Activated T-helper 17 cell treated with anti-CD3 and anti-CD28 coated beads, Interleukin-2, amount 50 U/mL, for 72 hours (primary cell): ENCODE results near the gene HOXB13. TPM values are rescaled to one million over a fixed set of nuclear protein-coding genes. Genes with fewer than 3 reads are reported as not detected.
A peak's percentile ranks its signal among the peaks of the same experiment; 100 is the strongest.

Experiments used
- ATAC-seq: fragments of 150-1000 bp; cut with Tn5 transposase; replicated peaks from 2 replicates; pipeline ENCODE4 v1.10.0; 2021; ENCODE audit warnings: mild to moderate bottlenecking, moderate library complexity
- H3K27ac Mint-ChIP-seq: one replicate; pipeline ENCODE4 v1.8.0; 2022; ENCODE audit warnings: mixed read lengths
- H3K27me3 Mint-ChIP-seq: one replicate; pipeline ENCODE4 v1.8.0; 2022; ENCODE audit warnings: mixed read lengths
- H3K36me3 Mint-ChIP-seq: one replicate; pipeline ENCODE4 v1.8.0; 2022; ENCODE audit warnings: low read depth, mild to moderate bottlenecking, mixed read lengths
- H3K4me1 Mint-ChIP-seq: one replicate; pipeline ENCODE4 v1.8.0; 2022; ENCODE audit warnings: mixed read lengths
- H3K4me3 Mint-ChIP-seq: one replicate; pipeline ENCODE4 v1.8.0; 2022; ENCODE audit warnings: mild to moderate bottlenecking, mixed read lengths
- H3K9me3 Mint-ChIP-seq: one replicate; pipeline ENCODE4 v1.8.0; 2022; ENCODE audit warnings: mixed read lengths
- total RNA-seq, 2 donors: library from RNA; stranded (reverse); gene quantifications; one replicate each; pipeline ENCODE4 v1.2.3, GENCODE V29; 2022

HOXB13 gene
- total RNA-seq = not detected

- Mint-ChIP-seq H3K27ac (no peak within 1 kb of the TSS), H3K9me3 (no peaks in the 10 kb centered on the region), H3K27me3 (peaks cover 83% of the 10 kb centered on the region), H3K4me3 (peak within 1 kb of the TSS; percentile 32), H3K4me1 (peaks cover 11% of the 10 kb centered on the region), H3K36me3 (no peaks in the 10 kb centered on the region)
- ATAC-seq = no peak
Observed at GRCh38 chr17:48728232-48729231, at the start of gene HOXB13. TSS of gene HOXB13 (minus strand) at chr17:48728750. CDS start at chr17:48728593, 157 bp downstream.

- no peaks in the 10 kb centered on the region for H3K4me1 Mint-ChIP-seq
- H3K27me3 Mint-ChIP-seq = peaks cover 17% of the 10 kb centered on the region
- no peaks in the 10 kb centered on the region for H3K36me3 Mint-ChIP-seq
- no peaks in the 10 kb centered on the region for H3K9me3 Mint-ChIP-seq
- H3K4me3 Mint-ChIP-seq = no peak overlapping the region
- no peak overlapping the region for H3K27ac Mint-ChIP-seq
- no peak for ATAC-seq
Observed at GRCh38 chr17:48776602-48777001, 48.1 kb upstream of the HOXB13 start.

GRCh38 chr17:48773245-48773644 lies 44.7 kb upstream of the HOXB13 start:
- no peak overlapping the region for H3K27ac Mint-ChIP-seq
- ATAC-seq = no peak
- no peaks in the 10 kb centered on the region for H3K9me3 Mint-ChIP-seq
- no peak overlapping the region for H3K4me3 Mint-ChIP-seq
- H3K4me1 Mint-ChIP-seq = no peaks in the 10 kb centered on the region
- peaks cover 31% of the 10 kb centered on the region for H3K27me3 Mint-ChIP-seq
- H3K36me3 Mint-ChIP-seq = no peaks in the 10 kb centered on the region

GRCh38 chr17:48770954-48771353 lies 42.4 kb upstream of the HOXB13 start:
- Mint-ChIP-seq H3K27ac (no peak overlapping the region), H3K4me1 (no peaks in the 10 kb centered on the region), H3K4me3 (no peak overlapping the region), H3K36me3 (no peaks in the 10 kb centered on the region), H3K9me3 (no peaks in the 10 kb centered on the region), H3K27me3 (peaks cover 37% of the 10 kb centered on the region)
- no peak for ATAC-seq

GRCh38 chr17:48769009-48769675 lies 40.6 kb upstream of the HOXB13 start:
- Mint-ChIP-seq H3K27me3 (peaks cover 39% of the 10 kb centered on the region), H3K4me3 (no peak overlapping the region), H3K9me3 (no peaks in the 10 kb centered on the region), H3K36me3 (no peaks in the 10 kb centered on the region), H3K4me1 (no peaks in the 10 kb centered on the region), H3K27ac (no peak overlapping the region)
- no peak for ATAC-seq

GRCh38 chr17:48767263-48767774 lies 38.8 kb upstream of the HOXB13 start:
- no peaks in the 10 kb centered on the region for H3K9me3 Mint-ChIP-seq
- no peaks in the 10 kb centered on the region for H3K4me1 Mint-ChIP-seq
- H3K4me3 Mint-ChIP-seq = no peak overlapping the region
- no peak overlapping the region for H3K27ac Mint-ChIP-seq
- no peak for ATAC-seq
- H3K36me3 Mint-ChIP-seq = no peaks in the 10 kb centered on the region
- H3K27me3 Mint-ChIP-seq = peaks cover 48% of the 10 kb centered on the region

GRCh38 chr17:48761114-48761513 lies 32.6 kb upstream of the HOXB13 start:
- ATAC-seq = no peak
- peaks cover 58% of the 10 kb centered on the region for H3K27me3 Mint-ChIP-seq
- no peaks in the 10 kb centered on the region for H3K36me3 Mint-ChIP-seq
- no peak overlapping the region for H3K27ac Mint-ChIP-seq
- no peak overlapping the region for H3K4me3 Mint-ChIP-seq
- H3K9me3 Mint-ChIP-seq = no peaks in the 10 kb centered on the region
- no peaks in the 10 kb centered on the region for H3K4me1 Mint-ChIP-seq

GRCh38 chr17:48760411-48760810 lies 31.9 kb upstream of the HOXB13 start:
- no peak for ATAC-seq
- H3K36me3 Mint-ChIP-seq = no peaks in the 10 kb centered on the region
- H3K27ac Mint-ChIP-seq = no peak overlapping the region
- H3K4me1 Mint-ChIP-seq = no peaks in the 10 kb centered on the region
- H3K27me3 Mint-ChIP-seq = peaks cover 64% of the 10 kb centered on the region
- H3K4me3 Mint-ChIP-seq = no peak overlapping the region
- no peaks in the 10 kb centered on the region for H3K9me3 Mint-ChIP-seq

GRCh38 chr17:48759288-48759687 lies 30.7 kb upstream of the HOXB13 start:
- no peak for ATAC-seq

GRCh38 chr17:48757524-48757961 lies 29.0 kb upstream of the HOXB13 start:
- H3K9me3 Mint-ChIP-seq = no peaks in the 10 kb centered on the region
- ATAC-seq = no peak
- H3K36me3 Mint-ChIP-seq = no peaks in the 10 kb centered on the region
- H3K27me3 Mint-ChIP-seq = peaks cover 65% of the 10 kb centered on the region
- H3K27ac Mint-ChIP-seq = no peak overlapping the region
- no peak overlapping the region for H3K4me3 Mint-ChIP-seq
- peaks cover 4% of the 10 kb centered on the region for H3K4me1 Mint-ChIP-seq

More at GRCh38 chr17:48759288-48759687, 30.7 kb upstream of the HOXB13 start:
- H3K9me3 Mint-ChIP-seq = no peaks in the 10 kb centered on the region
- H3K27me3 Mint-ChIP-seq = peaks cover 66% of the 10 kb centered on the region
- no peaks in the 10 kb centered on the region for H3K36me3 Mint-ChIP-seq
- H3K27ac Mint-ChIP-seq = no peak overlapping the region
- H3K4me1 Mint-ChIP-seq = no peaks in the 10 kb centered on the region
- H3K4me3 Mint-ChIP-seq = no peak overlapping the region

- ATAC-seq = no peak
- Mint-ChIP-seq H3K27me3 (peaks cover 61% of the 10 kb centered on the region), H3K4me1 (peaks cover 4% of the 10 kb centered on the region), H3K9me3 (no peaks in the 10 kb centered on the region), H3K27ac (no peak overlapping the region), H3K4me3 (no peak overlapping the region), H3K36me3 (no peaks in the 10 kb centered on the region)
Observed at GRCh38 chr17:48756830-48757251, 28.3 kb upstream of the HOXB13 start.

GRCh38 chr17:48755356-48755755 lies 26.8 kb upstream of the HOXB13 start:
- no peak overlapping the region for H3K4me3 Mint-ChIP-seq
- no peak overlapping the region for H3K27ac Mint-ChIP-seq
- H3K27me3 Mint-ChIP-seq = peaks cover 60% of the 10 kb centered on the region
- ATAC-seq = no peak
- H3K36me3 Mint-ChIP-seq = no peaks in the 10 kb centered on the region
- no peaks in the 10 kb centered on the region for H3K9me3 Mint-ChIP-seq
- H3K4me1 Mint-ChIP-seq = peaks cover 4% of the 10 kb centered on the region

- peaks cover 64% of the 10 kb centered on the region for H3K27me3 Mint-ChIP-seq
- no peak overlapping the region for H3K27ac Mint-ChIP-seq
Observed at GRCh38 chr17:48754500-48755261, 26.1 kb upstream of the HOXB13 start.

More at GRCh38 chr17:48754500-48755261, 26.1 kb upstream of the HOXB13 start:
- Mint-ChIP-seq H3K9me3 (no peaks in the 10 kb centered on the region), H3K4me1 (peaks cover 4% of the 10 kb centered on the region), H3K4me3 (no peak overlapping the region), H3K36me3 (no peaks in the 10 kb centered on the region)
- ATAC-seq = no peak
